Measurements from ENCODE around the gene GRM2. TPM values are rescaled to one million over a fixed set of nuclear protein-coding genes. Genes with fewer than 3 reads are reported as not detected.

Gene GRM2
- total RNA-seq, 1 donor from 2014 or later: 0.05 TPM

Other genes with a start within 250 kb of the GRM2 start
- 8.8 TPM for gene DCAF1, start 207.1 kb upstream of the GRM2 start, total RNA-seq
- gene RAD54L2, start 168.3 kb upstream of the GRM2 start, total RNA-seq: 22.7 TPM
- 39.2 TPM for gene TEX264, start 35.8 kb upstream of the GRM2 start, total RNA-seq
- gene IQCF6, start 72.2 kb downstream of the GRM2 start, total RNA-seq: not detected
- not detected for gene IQCF2, start 154.5 kb downstream of the GRM2 start, total RNA-seq
- not detected for gene IQCF5, start 168.5 kb downstream of the GRM2 start, total RNA-seq
- gene IQCF1, start 196.3 kb downstream of the GRM2 start, total RNA-seq: not detected
- 7.6 TPM for gene RRP9, start 234.8 kb downstream of the GRM2 start, total RNA-seq
- gene PARP3, start 235.3 kb downstream of the GRM2 start, total RNA-seq: 23.7 TPM
- gene GPR62, start 248.3 kb downstream of the GRM2 start, total RNA-seq: not detected

Data from left lobe of liver (tissue), 1 donor.